Mucosa of stomach (tissue), 1 donor: ENCODE measurements around the gene LYPD3.

Source experiments
- H3K27me3 ChIP-seq: one replicate; pipeline ENCODE4 v1.7.0; 2013; ENCODE audit warnings: mild to moderate bottlenecking, low read length; ENCODE audit not compliant: control insufficient read depth, insufficient read depth
- H3K36me3 ChIP-seq: one replicate; pipeline ENCODE4 v1.7.0; 2013; ENCODE audit warnings: low read length; ENCODE audit not compliant: control insufficient read depth, insufficient read depth
- H3K4me1 ChIP-seq: one replicate; pipeline ENCODE4 v1.7.0; 2013; ENCODE audit warnings: mild to moderate bottlenecking, low read length; ENCODE audit not compliant: control insufficient read depth, insufficient read depth
- H3K4me3 ChIP-seq: one replicate; pipeline ENCODE4 v1.7.0; 2013; ENCODE audit warnings: low read length
- H3K9ac ChIP-seq: one replicate; pipeline ENCODE4 v1.7.0; 2013; ENCODE audit warnings: mild to moderate bottlenecking, low read length, moderate library complexity
- H3K9me3 ChIP-seq: one replicate; pipeline ENCODE4 v1.7.0; 2013; ENCODE audit warnings: mild to moderate bottlenecking, low read length, moderate library complexity; ENCODE audit not compliant: control insufficient read depth
- donor health status: Pancreatic carcinoma.

The LYPD3 gene

GRCh38 chr19:43422689-43423066 lies 42.7 kb downstream of the LYPD3 start:
- H3K4me3 ChIP-seq = no peak overlapping the region

GRCh38 chr19:43422000-43422688 lies 43.3 kb downstream of the LYPD3 start:
- Histone ChIP-seq H3K4me3 (no peak overlapping the region), H3K36me3 (no peaks in the 10 kb centered on the region), H3K27me3 (no peaks in the 10 kb centered on the region), H3K9me3 (no peaks in the 10 kb centered on the region), H3K4me1 (peaks cover 17% of the 10 kb centered on the region), H3K9ac (no peak overlapping the region)

More at GRCh38 chr19:43422689-43423066, 42.7 kb downstream of the LYPD3 start:
- H3K9ac ChIP-seq = no peak overlapping the region
- H3K27me3 ChIP-seq = no peaks in the 10 kb centered on the region
- peaks cover 17% of the 10 kb centered on the region for H3K4me1 ChIP-seq
- no peaks in the 10 kb centered on the region for H3K36me3 ChIP-seq
- no peaks in the 10 kb centered on the region for H3K9me3 ChIP-seq

GRCh38 chr19:43420954-43421353 lies 44.5 kb downstream of the LYPD3 start:
- H3K36me3 ChIP-seq = no peaks in the 10 kb centered on the region
- no peak overlapping the region for H3K4me3 ChIP-seq
- no peaks in the 10 kb centered on the region for H3K27me3 ChIP-seq
- peaks cover 9% of the 10 kb centered on the region for H3K4me1 ChIP-seq
- H3K9me3 ChIP-seq = no peaks in the 10 kb centered on the region
- H3K9ac ChIP-seq = no peak overlapping the region

GRCh38 chr19:43416951-43417623 lies 48.3 kb downstream of the LYPD3 start:
- H3K4me3 ChIP-seq = no peak overlapping the region
- H3K4me1 ChIP-seq = no peaks in the 10 kb centered on the region
- no peaks in the 10 kb centered on the region for H3K27me3 ChIP-seq
- no peaks in the 10 kb centered on the region for H3K36me3 ChIP-seq
- H3K9me3 ChIP-seq = no peaks in the 10 kb centered on the region
- H3K9ac ChIP-seq = no peak overlapping the region

- Histone ChIP-seq H3K4me1 (no peaks in the 10 kb centered on the region), H3K9me3 (no peaks in the 10 kb centered on the region)
Measured at GRCh38 chr19:43414554-43414953, 50.9 kb downstream of the LYPD3 start, which contains the start of gene TEX101. TSS of gene TEX101 (plus strand) at chr19:43414890. CDS start at chr19:43415920, 1,030 bp downstream.

GRCh38 chr19:43412441-43412840 lies 53.0 kb downstream of the LYPD3 start:
- H3K4me3 ChIP-seq = no peak overlapping the region
- no peaks in the 10 kb centered on the region for H3K4me1 ChIP-seq
- no peaks in the 10 kb centered on the region for H3K9me3 ChIP-seq
- H3K9ac ChIP-seq = no peak overlapping the region
- H3K36me3 ChIP-seq = no peaks in the 10 kb centered on the region
- H3K27me3 ChIP-seq = no peaks in the 10 kb centered on the region

More at GRCh38 chr19:43414554-43414953, 50.9 kb downstream of the LYPD3 start, which contains the start of gene TEX101:
- Histone ChIP-seq H3K9ac (no peak within 1 kb of the TSS), H3K27me3 (no peaks in the 10 kb centered on the region), H3K36me3 (no peaks in the 10 kb centered on the region), H3K4me3 (no peak within 1 kb of the TSS)
